Testis (tissue), 2 donors: Measurements from ENCODE around the gene BEST2.

Experiments
- CTCF ChIP-seq, 3 experiments: fragments of 450-650 bp in 2 of 3; fragments of 200-600 bp in 1 of 3; sonication (generic) in 1 of 3; IDR thresholded peaks; one replicate each; pipeline ENCODE4 v1.5.1; 2016 to 2019; ENCODE audit warnings: antibody characterized with exemption in 3 of 3, mild to moderate bottlenecking in 2 of 3, moderate library complexity in 1 of 3
- POLR2A ChIP-seq: fragments of 450-650 bp; IDR thresholded peaks from one replicate; pipeline ENCODE4 v1.6.1; 2017; ENCODE audit warnings: antibody characterized with exemption, mild to moderate bottlenecking, moderate library complexity

- TF ChIP-seq CTCF (IDR thresholded peaks at IDR 0.05) (no peak), POLR2A (no peak)
Observed at GRCh38 chr19:12705169-12705568, 46.4 kb upstream of the BEST2 start.
